ENCODE measurements around the gene WDR5.

DNA sequence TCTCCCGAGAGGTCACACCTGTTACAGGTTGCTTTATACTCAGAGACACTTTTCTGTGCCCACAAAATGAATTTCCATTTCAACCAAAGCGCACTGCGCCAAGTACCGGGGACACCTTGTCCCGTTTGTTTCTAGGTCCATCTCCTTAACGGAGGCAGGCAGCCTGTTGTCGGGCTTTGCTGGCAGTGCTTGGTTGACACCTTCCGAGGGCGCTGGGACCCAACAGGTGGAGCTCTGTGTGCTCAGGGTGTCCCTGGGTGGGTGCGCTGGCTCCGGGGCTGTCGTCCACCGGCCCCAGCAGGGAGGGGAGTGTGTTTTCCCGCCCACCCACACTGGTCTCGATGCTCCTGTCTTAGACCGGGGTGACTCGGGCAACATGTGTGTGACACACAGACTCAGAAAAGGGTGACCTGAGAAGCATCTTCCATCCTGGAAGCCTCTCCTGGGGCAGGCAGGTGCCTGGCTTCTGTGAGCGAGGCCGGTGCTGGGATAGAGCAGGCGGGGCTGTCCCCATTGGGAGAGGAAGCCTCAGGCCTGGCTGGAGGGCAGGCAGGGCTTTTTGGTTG, 20.0 kb downstream of the WDR5 start:
- TF ChIP-seq POLR2A (IDR thresholded peaks at IDR 0.05; ENCODE audit: low read depth, low read length) (no peak), SPI1 (IDR thresholded peaks at IDR 0.05; ENCODE audit: low read depth, low read length) (no peak)

Measured in GM12891 (cell line).